Activated CD8-positive, alpha-beta memory T cell treated with anti-CD3 and anti-CD28 coated beads, Interleukin-2, amount 50 U/mL, for 48 hours (primary cell): ENCODE measurements around the gene HLA-DQB1.
"Not testable (repeated sequence)": the region's sequence is repeated elsewhere in the genome, so short reads cannot be mapped to it uniquely, and the experiment has no call there.

ENCODE experiments used
- DNase-seq: peaks from one replicate; pipeline ENCODE4 v3.0.0-alpha.2; 2020

Gene HLA-DQB1

GRCh38 chr6:32659856-32660595 is 6.4 kb downstream of the HLA-DQB1 start:
- no peak for DNase-seq

- no peak for DNase-seq
Observed at GRCh38 chr6:32658268-32658897, 8.1 kb downstream of the HLA-DQB1 start.

DNA sequence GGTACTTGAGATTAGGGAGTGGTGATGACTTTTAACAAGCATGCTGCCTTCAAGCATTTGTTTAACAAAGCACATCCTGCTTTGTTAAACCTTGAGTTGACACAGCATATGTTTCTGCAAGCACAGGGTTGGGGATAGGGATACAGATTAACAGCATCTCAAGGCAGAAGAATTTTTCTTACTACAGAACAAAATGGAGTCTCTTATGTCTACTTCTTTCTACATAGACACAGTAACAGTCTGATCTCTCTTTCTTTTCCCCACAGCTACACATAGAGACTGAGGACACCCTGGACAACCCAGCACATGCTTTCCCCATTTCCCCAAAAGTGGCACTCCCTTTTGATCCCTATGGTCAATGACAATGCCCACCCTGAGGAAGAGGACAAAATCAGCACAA is 8.6 kb downstream of the HLA-DQB1 start:
- not testable (repeated sequence) for DNase-seq

DNA sequence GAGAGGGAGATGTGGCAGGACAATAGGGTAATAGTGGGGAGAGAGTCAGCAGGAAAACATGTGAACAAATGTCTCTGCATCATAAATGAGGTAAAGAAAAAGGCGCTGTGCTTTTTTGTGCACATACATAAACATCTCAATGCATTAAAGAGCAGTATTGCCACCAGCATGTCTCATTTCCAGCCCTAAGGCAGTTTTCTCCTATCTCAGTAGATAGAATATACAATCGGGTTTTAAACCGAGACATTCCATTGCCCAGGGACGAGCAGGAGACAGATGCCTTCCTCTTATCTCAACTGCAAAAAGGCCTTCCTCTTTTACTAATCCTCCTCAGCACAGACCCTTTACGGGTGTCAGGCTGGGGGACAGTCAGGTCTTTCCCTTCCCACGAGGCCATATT is 9.1 kb downstream of the HLA-DQB1 start:
- not testable (repeated sequence) for DNase-seq

- DNase-seq: no peak
Observed at GRCh38 chr6:32655203-32655710, 11.2 kb downstream of the HLA-DQB1 start.

- no peak for DNase-seq
Observed at GRCh38 chr6:32645047-32645703, 21.3 kb downstream of the HLA-DQB1 start.

GRCh38 chr6:32643904-32644303 is 22.6 kb downstream of the HLA-DQB1 start:
- DNase-seq: no peak

- DNase-seq: no peak
Observed at GRCh38 chr6:32642720-32643106, 23.7 kb downstream of the HLA-DQB1 start.

- DNase-seq: not testable (repeated sequence)
Observed at GRCh38 chr6:32641785-32642719, 24.4 kb downstream of the HLA-DQB1 start.

DNA sequence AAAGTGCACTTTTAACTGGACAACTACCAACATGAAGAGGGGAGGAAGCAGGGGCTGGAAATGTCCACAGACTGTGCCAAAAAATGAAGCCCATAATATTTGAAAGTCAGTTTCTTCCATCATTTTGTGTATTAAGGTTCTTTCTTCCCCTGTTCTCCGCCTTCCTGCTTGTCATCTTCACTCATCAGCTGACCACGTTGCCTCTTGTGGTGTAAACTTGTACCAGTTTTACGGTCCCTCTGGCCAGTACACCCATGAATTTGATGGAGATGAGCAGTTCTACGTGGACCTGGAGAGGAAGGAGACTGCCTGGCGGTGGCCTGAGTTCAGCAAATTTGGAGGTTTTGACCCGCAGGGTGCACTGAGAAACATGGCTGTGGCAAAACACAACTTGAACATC is 25.3 kb downstream of the HLA-DQB1 start:
- no peak for DNase-seq

DNA sequence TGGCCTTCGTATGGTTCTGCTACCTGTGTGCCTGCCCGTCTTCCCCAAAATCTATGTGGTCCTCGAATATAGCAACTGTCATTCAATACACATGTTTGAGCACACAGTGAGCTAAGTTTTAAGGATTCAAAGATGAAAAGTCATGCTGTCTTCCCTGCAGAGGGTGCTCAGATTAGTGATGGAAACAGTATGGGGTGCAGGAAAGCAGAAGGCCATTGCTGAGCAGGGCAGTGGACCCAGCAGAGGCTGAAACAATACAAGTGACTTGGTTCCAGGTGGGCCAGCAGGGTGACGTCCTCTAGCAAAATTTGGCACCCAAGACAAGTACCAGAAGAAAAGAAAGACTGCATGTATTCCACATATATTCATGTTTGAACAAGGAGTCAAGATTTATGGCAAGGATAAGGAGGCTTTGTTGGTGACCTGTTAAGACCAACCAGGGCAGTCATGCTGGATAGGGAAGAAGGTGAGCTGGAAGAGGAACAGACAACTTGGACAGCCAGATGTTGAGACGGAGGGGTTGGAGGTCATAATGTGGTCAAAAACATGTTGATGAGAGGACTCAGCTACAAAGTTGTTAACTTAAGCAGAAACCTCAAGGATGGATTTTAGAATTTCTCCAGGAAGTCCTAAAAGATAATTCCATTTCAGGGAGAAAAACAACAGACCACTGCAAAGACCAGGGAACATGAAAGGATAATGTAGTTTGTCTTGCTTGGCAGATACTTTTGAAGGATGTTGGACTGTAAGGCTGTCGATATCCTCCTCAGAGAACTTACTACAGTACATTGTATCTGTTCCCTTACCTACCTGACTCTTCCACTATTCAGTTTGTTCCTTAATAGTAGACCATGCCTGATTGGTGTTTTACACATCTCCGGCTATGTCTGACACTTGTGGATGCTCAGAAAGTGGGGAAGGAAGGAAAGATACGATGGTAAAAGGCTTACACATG is 26.7 kb downstream of the HLA-DQB1 start:
- no peak for DNase-seq

GRCh38 chr6:32638532-32639219 is 27.8 kb downstream of the HLA-DQB1 start:
- DNase-seq: no peak

- no peak for DNase-seq
Observed at GRCh38 chr6:32637883-32638282, 28.6 kb downstream of the HLA-DQB1 start.

DNA sequence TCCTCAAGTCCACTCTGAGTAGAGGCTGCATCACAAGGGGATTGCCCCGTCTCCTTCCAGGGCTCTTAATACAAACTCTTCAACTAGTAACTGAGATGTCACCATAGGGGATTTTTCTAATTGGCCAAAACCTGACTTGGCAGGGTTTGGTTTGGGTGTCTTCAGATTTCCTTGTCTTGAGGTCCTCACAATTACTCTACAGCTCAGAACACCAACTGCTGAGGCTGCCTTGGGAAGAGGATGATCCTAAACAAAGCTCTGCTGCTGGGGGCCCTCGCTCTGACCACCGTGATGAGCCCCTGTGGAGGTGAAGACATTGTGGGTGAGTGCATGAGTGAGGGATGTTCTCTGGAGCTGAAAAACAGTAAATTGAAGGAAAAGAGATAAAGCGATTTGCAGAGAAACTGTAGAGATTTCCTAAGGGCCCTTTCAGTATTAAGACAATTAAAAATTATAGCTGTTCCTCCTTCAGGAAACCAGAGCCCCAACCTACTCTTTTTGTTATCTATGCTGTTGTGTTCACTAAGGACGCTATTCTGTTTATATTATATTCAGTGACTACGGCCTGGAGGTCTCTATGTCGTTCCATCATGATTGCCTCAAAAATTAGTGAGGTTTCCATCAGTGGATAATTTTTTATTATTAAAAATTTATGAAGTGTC is 29.1 kb downstream of the HLA-DQB1 start, which contains the start of gene HLA-DQA1:
HLA-DQA1 (plus strand) TSS at position 188 of the 662 bp plus-strand sequence; CDS start at position 241, 53 bp downstream.
- no peak for DNase-seq

DNA sequence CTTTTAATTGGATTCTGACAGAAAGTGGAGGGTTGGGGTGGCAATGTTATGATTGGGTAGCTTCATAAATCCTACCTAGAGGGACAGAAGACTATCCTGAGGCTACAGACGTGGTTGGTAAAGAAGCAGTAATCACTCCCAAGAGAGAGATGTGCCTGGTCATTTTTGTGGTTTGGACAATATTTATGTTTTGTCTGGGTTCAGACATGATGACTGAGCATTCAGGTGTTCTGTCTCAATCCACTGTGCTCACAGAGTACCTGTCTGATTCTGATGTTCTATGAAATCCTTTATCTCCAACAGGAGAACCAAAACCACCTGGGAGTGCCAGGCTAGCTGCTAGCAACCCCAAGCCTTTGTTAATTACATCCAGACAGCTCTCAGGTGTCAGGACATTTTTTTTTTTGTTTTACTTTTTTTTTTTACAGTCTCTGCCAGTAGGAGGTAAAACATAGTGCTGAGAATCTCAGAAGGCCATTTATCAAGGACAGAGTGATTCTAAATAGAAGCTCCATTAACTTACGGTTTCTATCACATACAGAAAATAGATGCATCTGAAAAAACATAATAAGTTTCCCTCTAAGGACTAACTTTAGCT is 30.8 kb downstream of the HLA-DQB1 start:
- no peak for DNase-seq

DNA sequence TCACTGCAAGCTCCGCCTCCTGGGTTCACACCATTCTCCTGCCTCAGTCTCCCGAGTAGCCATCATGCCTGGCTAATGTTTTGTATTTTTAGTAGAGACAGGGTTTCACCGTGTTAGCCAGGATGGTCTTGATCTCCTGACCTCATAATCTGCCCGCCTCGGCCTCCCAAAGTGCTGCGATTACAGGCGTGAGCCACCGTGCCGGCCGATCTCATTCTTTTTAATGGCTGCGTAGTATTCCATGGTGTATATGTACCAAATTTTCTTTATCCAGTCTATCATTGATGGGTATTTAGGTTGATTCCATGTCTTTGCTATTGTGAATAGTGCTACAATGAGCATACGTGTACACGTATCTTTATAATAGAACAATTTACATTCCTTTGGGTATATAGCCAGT is 36.7 kb downstream of the HLA-DQB1 start:
- not testable (repeated sequence) for DNase-seq

GRCh38 chr6:32627831-32628230 is 38.6 kb downstream of the HLA-DQB1 start:
- DNase-seq: no peak

- DNase-seq: no peak
Observed at GRCh38 chr6:32627249-32627648, 39.2 kb downstream of the HLA-DQB1 start.

- no peak for DNase-seq
Observed at GRCh38 chr6:32625137-32625536, 41.3 kb downstream of the HLA-DQB1 start.

DNA sequence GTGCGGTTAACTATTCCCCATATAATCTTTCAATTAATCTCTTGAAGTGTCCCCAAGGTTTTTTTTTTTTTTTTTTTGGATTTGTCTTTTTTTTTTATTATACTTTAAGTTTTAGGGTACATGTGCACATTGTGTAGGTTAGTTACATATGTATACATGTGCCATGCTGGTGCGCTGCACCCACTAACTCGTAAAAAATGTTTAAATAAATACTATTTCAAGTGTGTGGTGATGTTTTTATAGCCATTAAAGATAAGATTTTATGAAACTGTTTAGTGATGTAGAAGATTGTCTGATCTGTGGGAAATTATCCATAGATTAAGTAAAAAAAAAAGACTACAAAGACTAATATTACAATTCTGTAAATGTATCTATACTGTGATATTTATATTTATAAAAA is 41.9 kb downstream of the HLA-DQB1 start:
- DNase-seq: no peak
